Measurements from ENCODE around the gene TSEN2. TPM values are rescaled to one million over a fixed set of nuclear protein-coding genes. Genes with fewer than 3 reads are reported as not detected.

The TSEN2 gene
- 12.6 and 17.0 TPM in 2 replicates for total RNA-seq

GRCh38 chr3:12484198-12484982 lies at the start of gene TSEN2:
TSS of gene TSEN2 (plus strand) at chr3:12484480. CDS start at chr3:12489801, 5,321 bp downstream.

GRCh38 chr3:12545473-12545791 lies 61.2 kb downstream of the TSEN2 start, which contains the start of gene MKRN2OS:
TSS of gene MKRN2OS (minus strand) at chr3:12545499. CDS start at chr3:12545464, 35 bp downstream.

GRCh38 chr3:12556690-12557472 lies 72.6 kb downstream of the TSEN2 start, which contains the start of gene MKRN2:
TSS of gene MKRN2 (plus strand) at chr3:12557087. CDS start at chr3:12557151, 64 bp downstream.

Other genes with a start within 250 kb of the TSEN2 start
- gene PPARG, start 195.4 kb upstream of the TSEN2 start, total RNA-seq: 45.4 and 68.1 TPM in 2 replicates
- gene MKRN2OS, start 61.0 kb downstream of the TSEN2 start, total RNA-seq: 0.33 TPM in 1 of 2 replicates, not detected in the other
- 46.5 and 59.0 TPM in 2 replicates for gene MKRN2, start 72.6 kb downstream of the TSEN2 start, total RNA-seq
- 112 and 171 TPM in 2 replicates for gene RAF1, start 179.6 kb downstream of the TSEN2 start, total RNA-seq

Data from smooth muscle cell of trachea (primary cell).